ENCODE results near the gene ADCY10.
A peak's percentile ranks its signal among the peaks of the same experiment; 100 is the strongest.

Gene ADCY10

DNA sequence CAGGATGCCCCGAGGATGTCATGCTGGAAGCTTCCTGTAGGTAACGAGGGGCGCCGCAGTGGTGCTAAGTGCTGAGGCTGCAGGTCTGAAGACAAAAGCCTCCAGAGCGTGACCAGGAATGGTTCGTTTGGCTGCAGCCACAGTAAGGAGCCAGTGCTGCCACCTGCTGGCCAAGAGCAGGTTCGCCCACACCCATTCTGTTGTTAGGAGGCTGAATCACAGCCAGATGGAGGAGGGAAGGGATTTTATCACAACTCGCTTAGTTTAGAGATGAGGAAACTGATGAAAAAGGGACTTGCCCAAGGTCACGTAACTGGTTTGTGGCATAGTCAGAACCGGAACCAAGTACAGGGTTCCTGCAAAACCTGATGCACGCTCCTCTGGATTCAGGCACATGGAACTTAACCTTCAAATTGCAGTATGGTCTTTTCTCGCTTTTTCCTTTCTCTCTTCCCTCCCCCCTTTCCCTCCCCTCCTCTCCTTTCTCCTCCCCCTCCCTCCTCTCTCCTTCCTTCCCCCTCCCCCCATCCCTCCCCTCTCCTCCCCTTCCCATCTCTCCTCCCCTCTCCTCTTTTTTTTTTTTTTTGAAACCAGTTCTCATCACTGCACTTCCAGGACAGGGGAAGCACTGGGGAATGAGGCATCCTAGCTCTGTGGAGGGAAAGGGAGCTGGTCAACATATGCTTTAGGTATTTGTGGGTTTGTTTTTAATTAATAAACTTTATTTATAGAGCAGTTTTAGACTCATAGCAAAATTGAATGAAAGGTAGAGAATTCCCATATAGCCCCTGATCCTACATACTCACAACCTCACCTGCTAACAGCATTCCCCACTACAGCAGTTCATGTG lies 110.4 kb downstream of the ADCY10 start:
- peak; percentile 75 to 93 for DNase-seq

DNA sequence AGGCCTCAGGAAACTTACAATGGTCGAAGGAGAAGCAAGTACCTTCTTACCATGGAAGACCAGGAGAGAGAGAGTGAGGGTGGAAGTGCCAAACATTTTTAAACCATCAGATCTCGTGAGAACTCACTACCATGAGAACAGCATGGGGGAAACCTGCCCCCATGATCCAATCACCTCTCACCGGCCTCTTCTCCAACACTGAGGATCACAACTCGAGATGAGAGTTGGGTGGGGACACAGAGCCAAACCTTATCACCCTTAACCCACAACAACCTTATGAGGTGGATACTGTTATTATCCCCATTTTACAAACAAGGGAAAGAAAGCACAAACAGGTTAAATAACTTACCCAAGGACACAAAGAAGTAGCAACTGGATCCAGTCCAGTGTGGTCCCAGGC lies 111.7 kb downstream of the ADCY10 start:
- DNase-seq = no peak

DNA sequence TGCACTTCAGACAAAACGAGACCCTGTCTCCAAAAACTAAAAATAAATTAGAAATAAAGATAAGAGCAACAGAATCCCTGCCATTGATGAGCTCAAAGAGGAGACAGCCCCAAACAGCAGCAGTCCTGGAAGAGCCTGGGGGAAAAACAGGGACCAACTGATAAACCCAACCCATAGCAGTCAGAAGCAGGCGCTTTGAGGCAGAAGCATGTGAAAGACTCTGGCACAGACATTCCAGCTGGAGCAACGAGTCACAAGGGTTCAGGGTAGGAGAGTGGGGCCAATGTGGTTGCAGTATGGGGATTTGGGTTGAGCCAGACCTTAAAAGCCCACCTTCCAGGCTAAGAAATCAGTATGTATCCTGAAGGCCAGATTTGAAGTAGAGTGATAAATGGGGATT lies 113.7 kb downstream of the ADCY10 start:
- DNase-seq = no peak

DNA sequence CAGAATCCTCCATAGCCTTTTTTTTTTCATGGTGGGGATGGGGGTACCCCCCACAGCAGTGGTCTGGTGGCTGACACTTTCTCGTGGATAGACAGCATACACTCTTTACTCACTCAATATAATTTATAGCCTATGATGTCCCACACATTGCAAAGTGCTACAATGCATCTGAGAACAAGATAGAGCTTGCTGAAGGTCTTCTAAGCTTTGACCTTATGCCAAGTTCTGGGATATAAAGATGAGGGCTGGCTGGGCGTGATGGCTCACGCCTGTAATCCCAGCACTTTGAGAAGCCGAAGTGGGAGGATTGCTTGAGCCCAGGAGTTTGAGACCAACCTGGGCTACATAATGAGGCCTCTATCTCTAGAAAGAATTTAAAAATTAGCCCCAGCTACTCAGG lies 114.2 kb downstream of the ADCY10 start:
- no peak for DNase-seq

DNA sequence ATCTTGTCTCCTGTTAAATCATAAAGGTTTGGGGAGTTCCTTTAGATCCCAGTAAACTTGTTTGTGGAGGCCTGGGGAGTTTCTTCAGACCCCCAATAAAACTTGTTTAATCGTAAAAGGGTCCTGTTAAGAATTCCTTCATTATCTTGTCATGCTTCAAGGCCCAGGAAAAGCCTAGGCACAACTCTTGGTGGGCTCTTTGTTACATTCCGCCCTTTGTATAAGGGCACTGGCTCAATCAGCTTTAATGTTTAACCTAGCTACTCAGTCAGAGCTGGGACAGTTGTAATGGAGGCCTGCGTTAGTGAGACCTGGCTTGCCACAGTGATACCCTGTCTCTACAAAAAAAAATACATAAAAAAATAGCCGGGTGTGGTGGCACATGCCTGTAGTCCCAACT lies 115.0 kb downstream of the ADCY10 start:
- no peak for DNase-seq

DNA sequence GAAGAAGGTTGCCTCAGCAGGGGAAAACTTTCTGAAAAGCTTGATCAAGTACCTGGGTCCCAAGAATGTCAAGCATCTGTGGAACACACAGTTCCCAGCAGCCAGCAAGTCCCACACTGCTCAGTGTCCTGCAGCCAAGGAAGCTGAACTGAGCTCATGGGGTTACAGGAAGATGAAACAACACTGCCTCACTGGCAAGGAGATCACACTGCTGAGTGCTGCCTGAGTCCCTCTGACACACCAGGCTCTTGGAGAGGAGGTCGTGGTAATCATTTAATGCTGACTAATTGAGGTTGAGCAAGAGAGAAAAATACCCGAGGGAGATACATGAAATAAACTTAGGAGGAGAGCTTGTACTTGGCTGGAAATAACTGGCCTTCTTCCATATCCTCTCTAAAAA lies 116.9 kb downstream of the ADCY10 start:
- peak; percentile 13 to 92 for DNase-seq

DNA sequence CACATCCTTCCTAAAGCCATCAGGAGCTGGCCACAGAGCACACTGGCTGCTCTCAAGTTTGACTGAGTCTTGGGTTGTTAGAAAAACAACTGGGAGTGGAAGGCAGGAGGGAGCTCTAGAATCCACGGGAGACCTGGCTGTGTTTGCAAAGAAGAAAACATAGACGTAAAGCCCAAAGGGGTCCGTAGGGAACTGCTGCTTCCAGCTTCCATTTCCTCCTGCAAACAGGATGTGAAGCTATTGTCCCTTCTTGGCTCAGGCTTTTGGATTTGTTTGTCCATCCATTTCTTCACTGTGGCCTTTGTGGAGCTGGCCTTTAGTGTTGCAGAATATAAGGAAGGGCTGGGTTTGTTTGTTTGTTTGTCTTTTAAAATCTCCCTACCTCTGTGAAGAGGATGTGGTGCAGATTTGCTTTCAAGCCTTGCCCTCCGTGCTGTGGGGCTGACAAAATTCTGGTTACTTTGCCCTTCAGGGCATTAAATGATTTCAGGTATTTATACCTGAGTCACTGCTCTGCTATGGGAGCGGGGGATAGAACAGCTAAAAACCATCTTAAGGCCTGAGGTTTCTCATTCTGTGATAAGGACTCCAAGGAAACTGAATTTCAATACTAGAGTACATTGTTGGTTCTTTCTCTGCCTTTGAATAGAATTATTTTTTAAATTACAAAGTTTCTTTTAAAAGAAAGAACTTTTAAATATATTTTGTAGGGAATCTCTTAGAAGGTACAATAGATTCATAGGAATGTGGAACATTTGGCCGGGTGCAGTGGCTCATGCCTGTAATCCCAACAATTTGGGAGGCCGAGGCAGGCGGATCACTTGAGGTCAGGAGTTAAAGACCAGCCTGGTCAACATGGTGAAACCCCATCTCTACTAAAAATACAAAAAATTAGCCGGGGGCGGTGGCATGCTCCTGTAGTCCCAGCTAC lies 117.9 kb downstream of the ADCY10 start:
- no peak for DNase-seq

DNA sequence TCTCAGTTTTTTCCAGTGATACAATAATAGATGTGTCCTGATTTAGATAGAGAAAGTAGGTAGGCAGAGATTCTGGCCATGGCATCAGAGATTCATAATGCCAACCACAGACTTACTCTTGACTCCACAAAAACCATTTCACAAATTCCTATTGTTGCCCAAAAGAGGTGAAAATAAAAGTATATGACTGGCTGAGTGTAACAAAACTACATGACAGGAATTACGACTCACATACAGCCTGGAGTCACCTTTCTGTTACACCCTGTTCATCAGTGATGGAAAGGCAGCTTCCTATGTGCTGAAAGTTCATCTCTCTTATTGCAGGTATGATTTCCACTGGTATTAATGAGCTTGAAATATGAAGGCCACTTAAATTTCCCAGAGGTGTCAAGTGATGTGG lies 119.9 kb downstream of the ADCY10 start:
- no peak for DNase-seq

DNA sequence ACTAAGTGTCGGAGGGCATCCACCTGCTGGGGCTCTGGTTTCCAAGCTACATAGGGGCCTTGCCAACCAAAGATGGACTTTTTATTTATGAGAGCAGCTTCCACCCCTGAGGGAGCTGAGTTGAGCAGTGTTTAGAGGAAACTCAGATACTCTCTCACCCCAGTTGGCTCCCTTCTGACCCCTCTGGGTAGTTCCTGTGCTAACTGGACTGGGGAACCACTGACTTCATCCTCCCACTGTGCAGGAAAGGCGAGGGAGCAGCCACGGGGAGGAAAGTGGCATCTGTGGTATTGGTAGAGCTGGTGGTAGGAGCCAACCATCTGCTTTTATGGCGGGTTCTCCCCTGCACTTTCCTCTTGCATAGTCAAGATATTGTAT lies 121.8 kb downstream of the ADCY10 start:
- DNase-seq = no peak

DNA sequence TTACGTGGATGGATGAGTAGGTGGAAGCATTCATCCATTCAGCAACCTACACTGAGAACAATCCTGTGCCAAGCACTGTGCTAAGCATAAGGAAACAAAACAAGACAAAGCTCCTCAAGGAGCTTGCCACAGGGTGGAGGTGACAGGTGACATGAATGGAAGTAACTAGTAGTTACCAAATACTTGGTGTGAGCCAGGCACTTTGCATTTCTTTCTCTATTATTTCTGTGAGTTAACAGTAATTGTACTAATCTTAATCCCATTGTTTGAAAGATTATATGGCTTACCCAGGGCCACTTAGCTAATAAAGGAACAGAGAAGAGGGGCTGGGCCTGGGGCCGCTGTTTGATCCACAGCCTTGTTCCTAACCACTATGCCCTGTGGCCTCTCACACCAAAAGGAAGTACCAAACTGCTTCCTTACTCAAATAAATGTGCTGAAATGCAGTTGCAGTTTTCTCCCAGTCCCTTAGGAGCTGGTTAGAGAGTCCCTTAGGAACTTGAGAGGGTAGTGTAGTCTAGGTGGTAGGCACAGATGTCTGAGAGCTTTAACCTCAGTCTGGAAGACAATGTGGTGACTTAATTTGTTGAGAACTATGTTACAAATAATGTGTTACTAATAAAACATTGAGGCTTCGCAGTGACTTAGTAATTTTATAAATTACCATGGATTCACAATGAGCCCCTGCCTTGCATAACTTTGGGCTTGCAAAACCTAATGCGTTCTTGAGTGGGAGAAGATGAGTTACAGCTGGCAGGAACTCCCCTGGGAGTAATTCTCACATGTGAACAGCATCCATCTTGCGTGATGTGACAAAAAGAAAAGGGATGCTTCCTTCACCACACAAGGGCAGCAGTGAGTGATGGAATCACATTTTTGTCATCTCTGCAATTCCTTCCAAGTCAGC lies 122.4 kb downstream of the ADCY10 start:
- peak in 1 of 2 donors; percentile 29 for DNase-seq

DNA sequence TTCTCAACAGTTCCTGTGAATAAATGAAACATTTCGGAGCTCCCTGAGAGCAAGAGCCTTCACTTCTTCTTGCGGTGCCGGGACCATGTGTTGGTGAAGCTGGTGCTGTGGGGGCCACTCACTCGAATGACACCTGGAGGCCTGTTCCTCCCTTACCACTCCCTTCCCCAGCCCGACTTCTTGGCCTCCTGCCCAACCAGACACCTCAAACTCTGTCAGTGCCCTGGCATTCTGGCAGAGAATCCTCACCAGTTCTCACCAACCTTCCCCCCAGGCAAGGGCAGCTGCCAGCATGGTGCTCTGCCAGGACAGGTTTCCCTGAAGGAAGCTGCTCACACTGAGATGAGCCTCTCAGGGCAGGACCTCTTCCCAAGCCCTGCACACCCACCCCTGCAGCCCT lies 123.8 kb downstream of the ADCY10 start:
- DNase-seq = no peak

DNA sequence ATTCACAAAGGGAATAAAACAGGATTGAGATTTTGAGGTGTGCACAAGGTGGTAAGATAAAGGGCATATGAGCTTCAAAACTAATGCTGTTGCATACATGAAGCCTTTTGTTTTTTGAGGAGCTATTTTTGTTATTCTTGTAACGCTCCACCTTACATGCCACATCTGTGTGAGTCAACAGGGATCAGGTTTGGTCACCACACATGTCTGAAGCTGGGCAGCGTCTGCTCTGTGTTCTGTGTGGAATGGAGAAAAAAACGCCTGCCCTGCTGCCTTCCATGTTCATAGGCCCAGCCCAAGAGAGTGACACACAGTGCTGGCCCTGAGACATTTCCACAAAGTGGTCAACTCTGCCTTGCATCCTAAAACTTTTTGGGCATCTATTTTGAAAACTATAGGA lies 124.4 kb downstream of the ADCY10 start:
- no peak for DNase-seq

DNA sequence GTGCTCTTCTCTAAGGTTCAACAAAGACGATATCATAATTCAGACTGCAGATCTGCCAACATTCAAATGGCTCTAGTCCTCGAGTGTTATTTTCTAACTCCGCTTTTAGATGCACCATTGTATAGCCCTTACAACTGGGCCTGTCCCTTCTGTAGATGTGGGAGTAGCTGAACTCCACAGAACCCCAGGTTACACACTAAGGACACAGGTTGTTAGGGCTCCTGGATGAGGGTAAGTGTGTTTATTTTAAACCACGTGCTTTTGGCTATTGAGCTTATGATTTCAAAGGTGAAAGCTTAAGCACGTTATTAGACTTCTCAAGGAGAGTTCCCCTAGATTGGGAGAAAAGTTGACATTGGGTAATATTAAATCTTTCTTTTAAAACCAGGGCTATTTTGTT lies 127.4 kb downstream of the ADCY10 start:
- DNase-seq = no peak

DNA sequence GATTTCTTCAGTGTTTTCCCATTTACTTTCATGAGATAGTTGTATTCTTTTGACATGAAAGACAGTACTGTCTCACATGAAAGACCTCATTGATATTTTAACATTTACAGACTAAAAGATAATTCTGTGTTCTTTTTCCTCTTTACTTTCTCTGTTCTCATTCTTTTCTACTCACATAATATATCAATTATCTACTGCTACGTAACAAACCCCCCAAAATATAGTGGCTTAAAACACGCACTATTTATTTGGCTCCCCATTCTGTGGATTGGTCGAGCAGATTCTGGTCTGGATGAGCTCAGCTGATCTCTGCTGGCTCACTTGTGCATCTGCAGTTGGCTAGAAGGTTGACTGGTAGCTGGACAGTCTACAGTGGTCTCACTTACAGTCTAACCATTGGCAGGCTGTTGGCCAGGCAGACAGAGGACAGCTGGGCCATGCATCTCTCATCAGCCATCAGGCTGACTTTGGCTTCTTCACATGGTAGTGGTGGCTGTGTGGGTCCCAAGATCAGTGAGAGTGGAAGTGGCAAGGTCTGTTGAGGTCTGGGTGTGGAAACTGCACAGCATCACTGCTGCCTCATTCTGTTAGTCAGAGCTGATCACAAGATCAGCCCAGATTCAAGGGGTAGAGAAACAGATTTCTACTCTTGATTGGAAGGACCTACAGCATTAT lies 128.9 kb downstream of the ADCY10 start:
- no peak for DNase-seq

DNA sequence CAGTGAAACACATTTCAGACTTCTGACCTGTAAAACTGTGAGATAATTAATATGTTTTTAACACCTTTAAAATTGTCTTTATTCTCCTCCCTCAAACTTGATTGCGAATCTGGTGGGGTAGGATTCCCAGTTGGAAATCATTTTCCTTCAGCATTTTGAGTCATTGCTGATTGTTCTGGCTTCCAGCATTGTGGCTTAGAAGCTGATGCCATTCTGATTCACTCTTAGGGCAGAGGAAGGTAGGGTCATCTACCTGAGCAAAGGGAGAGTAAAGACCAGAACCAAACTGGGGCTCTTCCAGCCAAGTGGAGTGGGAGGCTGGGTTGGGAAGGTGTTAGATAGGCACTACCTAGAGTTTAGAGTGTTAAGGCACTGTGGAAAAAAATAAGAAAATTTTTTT lies 131.0 kb downstream of the ADCY10 start:
- no peak for DNase-seq

DNA sequence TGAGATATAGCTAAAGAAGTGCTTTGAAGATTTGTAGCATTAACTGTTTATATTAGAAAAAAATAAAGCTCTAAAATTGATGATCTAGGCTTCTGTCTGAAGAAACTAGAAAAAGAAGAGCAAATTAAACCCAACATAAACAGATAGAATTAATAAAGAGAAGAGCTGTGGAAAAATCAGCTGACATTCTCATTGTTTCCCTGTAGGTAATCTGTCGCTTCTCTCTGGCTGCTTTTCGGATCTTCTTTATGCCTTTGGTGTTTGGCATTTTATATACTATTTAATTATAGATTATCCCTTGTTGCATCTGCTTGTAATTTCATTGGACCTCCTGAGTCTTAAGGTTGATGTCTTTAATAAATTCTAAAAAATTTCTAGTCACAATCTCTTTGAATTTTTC lies 132.4 kb downstream of the ADCY10 start:
- no peak for DNase-seq

DNA sequence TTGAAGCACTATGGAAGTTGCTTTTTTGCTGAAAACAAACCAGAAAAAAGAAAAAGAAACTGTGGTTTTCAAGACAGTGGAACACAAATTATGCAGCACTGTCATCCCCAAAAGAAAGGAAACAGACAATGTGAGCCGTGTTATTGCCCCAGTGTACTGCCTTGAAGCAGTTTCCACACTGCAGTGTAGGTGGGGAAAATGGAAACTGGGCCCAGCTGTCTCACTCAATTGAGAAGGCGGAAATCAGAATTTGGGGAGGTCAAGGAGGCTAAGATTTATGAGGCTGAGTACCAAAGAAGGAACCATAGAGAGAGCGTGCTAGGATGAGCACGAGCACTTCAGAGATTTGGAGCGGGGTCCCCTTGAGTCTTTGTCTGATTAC lies 136.7 kb downstream of the ADCY10 start:
- DNase-seq = no peak

DNA sequence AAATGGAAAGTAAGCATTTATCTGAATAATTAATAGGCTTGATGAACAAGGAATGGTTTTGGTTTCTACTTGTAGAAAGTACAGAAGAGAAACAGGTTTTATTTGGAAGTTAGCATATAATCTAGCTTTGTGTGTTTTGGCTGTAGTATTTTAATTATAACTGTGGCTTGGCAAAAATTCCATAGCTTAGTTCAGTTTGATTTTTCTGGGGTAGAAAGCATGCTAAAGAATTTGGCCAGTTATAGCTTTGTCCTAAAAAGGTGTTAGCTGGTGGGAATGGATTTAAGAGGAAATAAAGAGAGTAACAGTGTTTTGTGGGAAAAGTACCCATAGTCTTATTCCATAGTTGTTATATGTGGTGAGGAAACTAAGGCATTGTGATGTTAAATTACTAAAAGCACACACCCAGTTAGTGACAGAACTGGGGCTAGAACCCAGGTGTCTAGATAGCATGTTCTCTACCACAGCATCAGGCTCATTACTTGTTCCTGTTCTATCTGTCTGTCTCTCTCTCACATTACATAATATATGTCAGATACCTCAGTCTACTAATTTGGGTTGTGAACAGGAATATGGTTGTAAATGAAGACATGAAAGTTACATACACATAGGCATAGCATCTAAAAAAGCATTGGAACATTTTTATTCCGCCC lies 137.2 kb downstream of the ADCY10 start:
- no peak for DNase-seq

DNA sequence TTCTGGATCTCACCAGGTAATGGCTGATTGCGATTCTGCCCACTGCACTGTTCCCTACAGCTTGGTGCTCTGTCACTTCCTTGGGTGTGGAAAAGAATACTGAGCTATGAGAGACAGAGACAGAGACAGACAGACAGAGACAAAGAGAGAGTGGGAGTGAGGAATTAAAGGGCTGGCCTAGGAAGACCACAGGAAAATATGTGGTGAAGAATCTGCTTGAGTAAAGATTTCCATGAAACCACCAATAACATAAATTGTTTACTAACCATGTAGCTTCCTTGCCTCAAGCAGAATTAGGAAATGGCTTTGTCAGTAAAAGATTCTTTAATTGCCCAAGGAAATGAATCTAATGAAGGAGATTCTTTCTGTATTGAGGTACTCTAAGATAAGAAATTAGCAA lies 137.8 kb downstream of the ADCY10 start:
- DNase-seq = no peak

DNA sequence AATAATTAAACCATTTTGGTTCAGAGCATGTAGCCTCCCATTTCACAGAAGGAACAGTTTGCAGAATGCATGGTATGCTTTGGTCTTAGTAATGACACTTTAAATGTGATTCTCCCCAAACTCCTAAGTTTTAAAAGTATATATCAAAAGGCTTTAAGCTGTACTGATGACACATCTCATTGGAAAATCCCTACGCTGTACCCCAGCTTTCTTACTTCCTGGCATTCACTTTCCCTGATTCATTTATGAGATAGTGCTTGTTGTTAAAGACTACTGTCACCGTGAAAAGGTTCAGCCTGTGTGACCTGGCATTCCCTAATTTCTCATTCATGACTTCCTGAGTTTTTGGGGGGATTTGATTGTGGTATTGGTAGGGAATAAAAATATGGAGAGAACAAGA lies 138.8 kb downstream of the ADCY10 start:
- DNase-seq = no peak

DNA sequence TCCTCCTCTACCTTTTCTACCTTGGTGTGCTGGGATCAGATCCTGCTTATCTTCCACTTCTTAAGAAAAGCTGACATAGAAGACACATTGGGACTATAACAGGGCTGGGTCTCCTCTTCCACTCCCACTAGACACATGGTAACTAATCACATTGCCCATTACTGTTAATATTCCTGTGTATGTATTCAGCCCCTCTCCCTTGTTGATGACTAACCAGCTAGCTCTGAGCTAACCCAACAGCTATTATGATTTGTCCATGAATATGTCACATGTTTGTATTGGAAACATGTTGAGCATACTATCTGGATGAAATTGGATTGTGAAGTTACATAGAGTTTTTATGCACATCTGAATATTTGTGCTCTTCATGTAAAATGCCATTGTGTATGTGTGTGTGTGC lies 139.2 kb downstream of the ADCY10 start:
- DNase-seq = no peak

DNA sequence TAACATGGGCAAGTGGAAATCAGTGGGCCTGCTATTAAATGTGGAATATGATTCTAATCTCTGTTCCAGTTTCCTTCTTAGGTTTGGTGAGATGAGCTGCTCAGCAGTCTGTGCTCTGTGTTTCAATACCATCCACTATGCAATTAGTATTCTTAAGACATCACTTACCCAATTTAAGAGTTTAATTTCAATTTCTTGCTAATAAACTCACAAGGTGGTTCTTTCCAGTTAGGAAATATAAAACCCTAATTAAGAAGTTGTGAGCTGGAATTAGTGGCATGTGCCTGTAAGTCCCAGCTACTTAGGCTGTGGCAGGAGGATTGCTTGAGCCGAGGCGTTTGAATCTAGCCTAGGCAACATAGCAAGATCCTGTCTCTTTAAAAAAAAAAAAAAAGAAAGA lies 140.4 kb downstream of the ADCY10 start:
- no peak for DNase-seq

Data from bone marrow (tissue), 2 donors.